Suprapubic skin (tissue), 4 donors: Measurements from ENCODE around the gene ANKH. TPM values are rescaled to one million over a fixed set of nuclear protein-coding genes. Genes with fewer than 3 reads are reported as not detected.

Experiments used
- DNase-seq, 2 donors: peaks; one replicate each; pipeline ENCODE4 v3.0.0-alpha.2; 2019; ENCODE audit warnings: low spot score in 2 of 2
- H3K27ac ChIP-seq: fragments of 200-600 bp; sonication (generic); one replicate; pipeline ENCODE4 v1.5.1; 2019
- H3K27me3 ChIP-seq: fragments of 200-600 bp; sonication (generic); one replicate; pipeline ENCODE4 v1.5.1; 2019
- H3K36me3 ChIP-seq: fragments of 200-600 bp; sonication (generic); one replicate; pipeline ENCODE4 v1.5.1; 2019
- H3K4me1 ChIP-seq: fragments of 200-600 bp; sonication (generic); one replicate; pipeline ENCODE4 v1.5.1; 2019
- H3K4me3 ChIP-seq: fragments of 200-600 bp; sonication (generic); one replicate; pipeline ENCODE4 v1.5.1; 2019; ENCODE audit warnings: mild to moderate bottlenecking
- H3K9me3 ChIP-seq: fragments of 200-600 bp; sonication (generic); one replicate; pipeline ENCODE4 v1.5.1; 2019
- EP300 ChIP-seq: sonication (generic); formaldehyde crosslinking; IDR thresholded peaks from one replicate; pipeline ENCODE4 v1.6.1; 2017; ENCODE audit warnings: antibody characterized with exemption
- POLR2A ChIP-seq, 2 donors: fragments of 450-650 bp; IDR thresholded peaks; one replicate each; pipeline ENCODE4 v1.6.1; 2017; ENCODE audit warnings: antibody characterized with exemption in 2 of 2, mild to moderate bottlenecking in 2 of 2, moderate library complexity in 2 of 2
- POLR2AphosphoS5 ChIP-seq, 3 donors: sonication (generic); formaldehyde crosslinking; IDR thresholded peaks; one replicate each; pipeline ENCODE4 v1.6.1; 2017; ENCODE audit warnings: antibody characterized with exemption in 3 of 3
- WGBS: methylation state at CpG from one replicate; pipeline ENCODE4 v1.1.5; 2018; 5-methylcytosine and 5-hydroxymethylcytosine counted together
- total RNA-seq, 4 donors: library from RNA; depleted of rRNA; stranded (reverse); fragments of >200 nt; gene quantifications; one replicate each; pipeline ENCODE4 v1.1.0, GENCODE V29; 2016
- TF ChIP-seq, protein P1 (sequence below), 2 donors: fragments of 200-600 bp in 1 of 2; fragments of 450-650 bp in 1 of 2; sonication (generic) in 1 of 2; IDR thresholded peaks; one replicate each; pipeline ENCODE4 v1.5.1; 2016 to 2019; ENCODE audit warnings: antibody characterized with exemption in 2 of 2, mild to moderate bottlenecking in 1 of 2, moderate library complexity in 1 of 2

The ANKH gene
- total RNA-seq, 4 donors from 2014 or later: 59.8 to 86.1 (median 70.4) TPM

DNA sequence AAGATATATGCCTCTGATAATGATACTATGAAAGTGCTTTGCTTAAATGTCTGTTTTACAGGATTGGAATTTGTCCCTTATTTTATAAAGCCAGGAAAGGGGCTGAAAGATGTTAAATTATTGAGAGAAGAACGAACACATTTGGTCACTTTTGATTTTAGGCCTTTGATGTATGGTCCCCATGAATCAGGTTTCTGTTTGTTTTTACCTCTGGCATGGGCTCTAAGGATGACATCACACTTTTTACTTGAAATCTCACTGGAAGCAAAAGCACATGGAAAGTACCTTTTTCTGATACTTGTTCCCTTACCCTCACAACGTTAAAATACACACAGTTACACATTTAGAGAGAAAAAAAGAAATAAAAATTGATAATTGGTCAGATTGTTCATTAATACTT is 200.2 kb downstream of the ANKH start:
- no peaks in the 10 kb centered on the region for H3K36me3 ChIP-seq
- no peak overlapping the region for H3K4me3 ChIP-seq
- H3K27me3 ChIP-seq: no peaks in the 10 kb centered on the region
- peaks cover 90% of the 10 kb centered on the region for H3K4me1 ChIP-seq
- no peak for DNase-seq
- no peak for TF ChIP-seq POLR2A (IDR thresholded peaks at IDR 0.05)
- TF ChIP-seq, protein P1, sequence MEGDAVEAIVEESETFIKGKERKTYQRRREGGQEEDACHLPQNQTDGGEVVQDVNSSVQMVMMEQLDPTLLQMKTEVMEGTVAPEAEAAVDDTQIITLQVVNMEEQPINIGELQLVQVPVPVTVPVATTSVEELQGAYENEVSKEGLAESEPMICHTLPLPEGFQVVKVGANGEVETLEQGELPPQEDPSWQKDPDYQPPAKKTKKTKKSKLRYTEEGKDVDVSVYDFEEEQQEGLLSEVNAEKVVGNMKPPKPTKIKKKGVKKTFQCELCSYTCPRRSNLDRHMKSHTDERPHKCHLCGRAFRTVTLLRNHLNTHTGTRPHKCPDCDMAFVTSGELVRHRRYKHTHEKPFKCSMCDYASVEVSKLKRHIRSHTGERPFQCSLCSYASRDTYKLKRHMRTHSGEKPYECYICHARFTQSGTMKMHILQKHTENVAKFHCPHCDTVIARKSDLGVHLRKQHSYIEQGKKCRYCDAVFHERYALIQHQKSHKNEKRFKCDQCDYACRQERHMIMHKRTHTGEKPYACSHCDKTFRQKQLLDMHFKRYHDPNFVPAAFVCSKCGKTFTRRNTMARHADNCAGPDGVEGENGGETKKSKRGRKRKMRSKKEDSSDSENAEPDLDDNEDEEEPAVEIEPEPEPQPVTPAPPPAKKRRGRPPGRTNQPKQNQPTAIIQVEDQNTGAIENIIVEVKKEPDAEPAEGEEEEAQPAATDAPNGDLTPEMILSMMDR (IDR thresholded peaks at IDR 0.05): no peak
- TF ChIP-seq EP300: no peak
- TF ChIP-seq POLR2AphosphoS5 (IDR thresholded peaks at IDR 0.05): no peak
- WGBS: 33% methylated on average over 2 of the region's 2 CpGs
- no peak overlapping the region for H3K27ac ChIP-seq
- no peaks in the 10 kb centered on the region for H3K9me3 ChIP-seq

DNA sequence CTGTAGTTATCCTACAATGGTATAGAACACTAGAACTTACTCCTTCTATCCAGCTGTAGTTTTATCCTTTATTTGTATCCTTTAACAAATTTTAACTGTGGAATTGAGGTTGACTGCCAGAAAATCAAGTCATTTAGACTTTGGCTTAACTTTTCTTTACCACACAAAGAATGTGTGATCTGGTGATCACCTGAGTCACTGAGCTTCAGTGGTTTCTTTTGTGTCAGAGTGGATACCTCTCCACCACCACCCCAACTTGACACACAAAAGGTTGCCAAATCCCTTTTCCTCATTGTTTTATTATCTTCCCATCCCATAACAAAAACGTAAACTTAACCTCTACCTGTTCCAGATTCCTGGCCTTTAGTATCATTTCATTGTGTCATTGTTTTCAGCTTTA is 201.6 kb downstream of the ANKH start:
- no peaks in the 10 kb centered on the region for H3K36me3 ChIP-seq
- no peak overlapping the region for H3K27ac ChIP-seq
- no peak for DNase-seq
- H3K27me3 ChIP-seq: no peaks in the 10 kb centered on the region
- H3K4me1 ChIP-seq: peaks cover 88% of the 10 kb centered on the region
- no peaks in the 10 kb centered on the region for H3K9me3 ChIP-seq
- no peak for TF ChIP-seq EP300
- no peak for TF ChIP-seq POLR2AphosphoS5 (IDR thresholded peaks at IDR 0.05)
- no peak for TF ChIP-seq POLR2A (IDR thresholded peaks at IDR 0.05)
- TF ChIP-seq, protein P1 (IDR thresholded peaks at IDR 0.05): no peak
- 69% methylated on average over 1 of the region's 1 CpG for WGBS
- H3K4me3 ChIP-seq: no peak overlapping the region

DNA sequence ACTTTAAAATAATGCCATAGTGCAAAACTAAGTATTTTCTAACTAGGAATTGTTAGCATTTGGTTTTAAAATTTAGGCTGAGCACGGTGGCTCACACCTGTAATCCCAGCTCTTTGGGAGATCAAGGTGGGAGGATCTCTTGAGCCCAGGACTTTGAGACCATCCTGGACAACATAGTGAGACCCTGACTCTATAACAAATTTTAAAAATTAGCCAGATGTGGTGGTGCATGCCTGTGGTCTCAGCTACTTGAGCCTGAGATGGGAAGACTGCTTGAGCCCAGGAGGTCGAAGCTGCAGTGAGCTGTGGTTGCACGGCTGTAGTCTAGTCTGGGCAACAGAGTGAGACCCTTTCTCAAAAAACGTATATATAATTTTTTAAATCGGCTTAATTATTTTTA is 202.2 kb downstream of the ANKH start:
- TF ChIP-seq POLR2AphosphoS5 (IDR thresholded peaks at IDR 0.05) (no peak), EP300 (no peak)
- TF ChIP-seq, protein P1 (IDR thresholded peaks at IDR 0.05): no peak
- DNase-seq: no peak
- H3K27ac ChIP-seq: no peak overlapping the region
- no peak overlapping the region for H3K4me3 ChIP-seq
- no peaks in the 10 kb centered on the region for H3K9me3 ChIP-seq
- 87% methylated on average over 5 of the region's 5 CpGs for WGBS
- peaks cover 85% of the 10 kb centered on the region for H3K4me1 ChIP-seq
- no peaks in the 10 kb centered on the region for H3K27me3 ChIP-seq
- H3K36me3 ChIP-seq: no peaks in the 10 kb centered on the region

DNA sequence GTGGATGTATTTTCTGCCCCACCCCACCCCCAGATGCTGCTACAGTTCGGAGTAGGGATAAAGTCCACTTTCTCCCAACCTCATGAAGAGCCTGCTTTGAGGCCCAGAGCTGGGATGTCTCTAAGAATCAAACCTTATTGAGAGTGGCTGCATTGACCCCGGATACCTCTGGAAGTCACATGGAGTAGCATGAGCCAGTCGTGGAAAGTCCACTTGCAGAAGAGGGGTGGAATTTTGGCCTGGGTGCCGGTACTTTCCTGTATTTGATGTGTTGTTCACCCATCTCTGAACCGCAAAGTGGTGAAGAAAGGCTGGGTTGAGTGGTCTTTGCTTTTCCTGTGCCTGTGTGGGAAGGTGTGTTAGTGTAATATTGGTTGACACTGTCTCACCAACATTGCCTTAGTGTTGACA is 203.4 kb downstream of the ANKH start:
- H3K27ac ChIP-seq: no peak overlapping the region
- no peaks in the 10 kb centered on the region for H3K36me3 ChIP-seq
- H3K4me3 ChIP-seq: no peak overlapping the region
- H3K9me3 ChIP-seq: no peaks in the 10 kb centered on the region
- 75% methylated on average over 5 of the region's 5 CpGs for WGBS
- H3K4me1 ChIP-seq: peaks cover 83% of the 10 kb centered on the region
- no peaks in the 10 kb centered on the region for H3K27me3 ChIP-seq
- TF ChIP-seq POLR2AphosphoS5 (IDR thresholded peaks at IDR 0.05): no peak
- TF ChIP-seq, protein P1 (IDR thresholded peaks at IDR 0.05): no peak
- TF ChIP-seq EP300: no peak
- TF ChIP-seq POLR2A (IDR thresholded peaks at IDR 0.05): no peak
- no peak for DNase-seq

DNA sequence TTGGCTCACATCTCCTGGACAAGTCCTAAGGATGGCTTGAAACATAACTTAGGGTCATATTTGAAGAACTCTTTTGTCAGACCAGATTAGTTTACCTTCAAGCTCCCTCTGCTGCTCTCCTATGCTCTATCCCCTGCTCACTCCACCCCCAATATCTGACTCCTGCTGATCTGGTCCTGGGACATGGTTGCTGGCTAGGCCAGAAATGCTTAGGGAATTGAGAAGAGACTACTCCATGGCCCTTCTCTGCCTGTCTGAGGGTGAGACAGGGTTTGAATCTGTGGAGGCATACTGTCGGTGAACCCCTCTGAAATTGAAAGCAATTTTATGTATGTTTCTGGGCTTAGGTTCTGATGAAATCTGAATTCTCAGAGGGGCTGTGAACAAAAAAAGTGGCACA is 203.8 kb downstream of the ANKH start:
- peaks cover 83% of the 10 kb centered on the region for H3K4me1 ChIP-seq
- H3K36me3 ChIP-seq: no peaks in the 10 kb centered on the region
- TF ChIP-seq POLR2AphosphoS5 (IDR thresholded peaks at IDR 0.05) (no peak), POLR2A (IDR thresholded peaks at IDR 0.05) (no peak)
- no peaks in the 10 kb centered on the region for H3K9me3 ChIP-seq
- H3K4me3 ChIP-seq: no peak overlapping the region
- WGBS: 80% methylated on average over 1 of the region's 1 CpG
- no peak for DNase-seq
- H3K27ac ChIP-seq: no peak overlapping the region
- no peaks in the 10 kb centered on the region for H3K27me3 ChIP-seq

DNA sequence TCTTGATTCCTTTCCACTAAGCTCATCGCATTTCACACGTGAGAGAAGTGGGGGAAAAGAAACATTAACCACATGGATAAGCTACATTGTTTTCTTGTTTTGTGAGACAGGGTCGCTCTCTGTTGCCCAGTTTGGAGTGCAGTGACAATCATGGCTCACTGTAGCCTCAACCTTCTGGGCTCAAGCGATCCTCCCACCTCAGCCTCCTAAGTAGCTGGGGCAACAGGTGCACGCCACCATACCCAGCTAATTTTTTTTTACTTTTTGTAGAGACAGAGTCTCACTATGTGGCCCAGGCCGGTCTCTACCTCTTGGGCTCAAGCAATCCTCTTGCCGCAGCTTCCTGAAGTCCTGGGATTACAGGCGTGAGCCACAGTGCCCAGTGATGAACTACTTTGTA is 204.3 kb downstream of the ANKH start:
- TF ChIP-seq POLR2A (IDR thresholded peaks at IDR 0.05) (no peak), EP300 (no peak), POLR2AphosphoS5 (IDR thresholded peaks at IDR 0.05) (no peak)
- TF ChIP-seq, protein P1 (IDR thresholded peaks at IDR 0.05): no peak
- DNase-seq: no peak
- H3K4me1 ChIP-seq: peaks cover 80% of the 10 kb centered on the region
- 81% methylated on average over 8 of the region's 8 CpGs for WGBS
- H3K4me3 ChIP-seq: peak overlapping the region; percentile 87
- no peaks in the 10 kb centered on the region for H3K36me3 ChIP-seq
- no peak overlapping the region for H3K27ac ChIP-seq
- no peaks in the 10 kb centered on the region for H3K27me3 ChIP-seq
- no peaks in the 10 kb centered on the region for H3K9me3 ChIP-seq
